ENCODE results near the gene ARID5A. TPM values are rescaled to one million over a fixed set of nuclear protein-coding genes. Genes with fewer than 3 reads are reported as not detected.

The ARID5A gene
- total RNA-seq, 1 donor from 2014 or later, result 233 TPM

- Mint-ChIP-seq H3K4me1 (ENCODE audit: low read depth) (peaks cover 54% of the 10 kb centered on the region), H3K27me3 (ENCODE audit: insufficient read depth) (no peaks in the 10 kb centered on the region), H3K4me3 (peak overlapping the region; percentile 42), H3K9me3 (no peaks in the 10 kb centered on the region), H3K27ac (peak overlapping the region; percentile 82), H3K36me3 (ENCODE audit: low read depth) (peaks cover 4% of the 10 kb centered on the region)
- DNase-seq (ENCODE audit: low spot score), result no peak
- intact Hi-C loops (cut with micrococcal nuclease), result no loop called here
These were observed 34.4 kb upstream of the ARID5A start for GRCh38 chr2:96501886-96502810.

GRCh38 chr2:96502891-96503636 is 33.5 kb upstream of the ARID5A start:
- H3K27ac Mint-ChIP-seq, result no peak overlapping the region
- H3K9me3 Mint-ChIP-seq, result no peaks in the 10 kb centered on the region
- H3K36me3 Mint-ChIP-seq (ENCODE audit: low read depth), result peaks cover 4% of the 10 kb centered on the region
- peaks cover 60% of the 10 kb centered on the region for H3K4me1 Mint-ChIP-seq (ENCODE audit: low read depth)
- intact Hi-C loops (cut with micrococcal nuclease), result no loop called here
- H3K27me3 Mint-ChIP-seq (ENCODE audit: insufficient read depth), result no peaks in the 10 kb centered on the region
- DNase-seq (ENCODE audit: low spot score), result no peak
- no peak overlapping the region for H3K4me3 Mint-ChIP-seq

GRCh38 chr2:96503637-96504243 is 32.8 kb upstream of the ARID5A start:
- intact Hi-C loops (cut with micrococcal nuclease), result no loop called here
- Mint-ChIP-seq H3K36me3 (ENCODE audit: low read depth) (peaks cover 4% of the 10 kb centered on the region), H3K9me3 (no peaks in the 10 kb centered on the region), H3K27me3 (ENCODE audit: insufficient read depth) (no peaks in the 10 kb centered on the region), H3K4me1 (ENCODE audit: low read depth) (peaks cover 56% of the 10 kb centered on the region), H3K27ac (no peak overlapping the region), H3K4me3 (no peak overlapping the region)
- no peak for DNase-seq (ENCODE audit: low spot score)

GRCh38 chr2:96505231-96505889 is 31.2 kb upstream of the ARID5A start, which contains the start of gene NEURL3:
Gene NEURL3 (minus strand): TSS chr2:96505357. CDS start chr2:96505286, 71 bp downstream.
- Mint-ChIP-seq H3K36me3 (ENCODE audit: low read depth) (no peaks in the 10 kb centered on the region), H3K27ac (no peak within 1 kb of the TSS), H3K27me3 (ENCODE audit: insufficient read depth) (peaks cover 3% of the 10 kb centered on the region), H3K4me1 (ENCODE audit: low read depth) (peaks cover 59% of the 10 kb centered on the region), H3K9me3 (no peaks in the 10 kb centered on the region), H3K4me3 (peak within 1 kb of the TSS; percentile 8)
- intact Hi-C loops (cut with micrococcal nuclease), result loop anchor here (5.0 kb wide), 1 partner anchor 47 kb away; no protein-coding TSS in a partner anchor
- DNase-seq (ENCODE audit: low spot score), result no peak

GRCh38 chr2:96506016-96506906 is 30.3 kb upstream of the ARID5A start:
- peak overlapping the region; percentile 15 for H3K4me3 Mint-ChIP-seq
- no peak for DNase-seq (ENCODE audit: low spot score)
- H3K27ac Mint-ChIP-seq, result no peak overlapping the region
- intact Hi-C loops (cut with micrococcal nuclease), result loop anchor here (5.0 kb wide), 1 partner anchor 46 kb away; no protein-coding TSS in a partner anchor
- H3K4me1 Mint-ChIP-seq (ENCODE audit: low read depth), result peaks cover 64% of the 10 kb centered on the region
- H3K36me3 Mint-ChIP-seq (ENCODE audit: low read depth), result no peaks in the 10 kb centered on the region
- H3K9me3 Mint-ChIP-seq, result no peaks in the 10 kb centered on the region
- peaks cover 3% of the 10 kb centered on the region for H3K27me3 Mint-ChIP-seq (ENCODE audit: insufficient read depth)

GRCh38 chr2:96506907-96507240 is 29.7 kb upstream of the ARID5A start:
- intact Hi-C loops (cut with micrococcal nuclease), result loop anchor here (5.0 kb wide), 1 partner anchor 45 kb away; no protein-coding TSS in a partner anchor
- no peak for DNase-seq (ENCODE audit: low spot score)
- Mint-ChIP-seq H3K4me1 (ENCODE audit: low read depth) (peaks cover 61% of the 10 kb centered on the region), H3K27ac (no peak overlapping the region), H3K27me3 (ENCODE audit: insufficient read depth) (peaks cover 3% of the 10 kb centered on the region), H3K9me3 (no peaks in the 10 kb centered on the region), H3K36me3 (ENCODE audit: low read depth) (no peaks in the 10 kb centered on the region), H3K4me3 (peak overlapping the region; percentile 77)

- Mint-ChIP-seq H3K9me3 (no peaks in the 10 kb centered on the region), H3K36me3 (ENCODE audit: low read depth) (no peaks in the 10 kb centered on the region), H3K27me3 (ENCODE audit: insufficient read depth) (peaks cover 3% of the 10 kb centered on the region), H3K4me3 (peak overlapping the region; percentile 77), H3K27ac (no peak overlapping the region), H3K4me1 (ENCODE audit: low read depth) (peaks cover 57% of the 10 kb centered on the region)
- intact Hi-C loops (cut with micrococcal nuclease), result loop anchor here (1.0 to 5.0 kb wide), 9 partner anchors 13 to 203 kb away; partner anchors contain the start of genes ARID5A and SNRNP200
- DNase-seq (ENCODE audit: low spot score), result peak; percentile 82
These were observed 28.5 kb upstream of the ARID5A start for GRCh38 chr2:96507957-96508520.

GRCh38 chr2:96508521-96509113 is 27.9 kb upstream of the ARID5A start:
- intact Hi-C loops (cut with micrococcal nuclease), result loop anchor here (1.0 to 5.0 kb wide), 10 partner anchors 13 to 203 kb away; partner anchors contain the start of genes ARID5A and SNRNP200
- H3K27me3 Mint-ChIP-seq (ENCODE audit: insufficient read depth), result peaks cover 3% of the 10 kb centered on the region
- H3K9me3 Mint-ChIP-seq, result no peaks in the 10 kb centered on the region
- peak overlapping the region; percentile 26 for H3K4me3 Mint-ChIP-seq
- DNase-seq (ENCODE audit: low spot score), result no peak
- H3K36me3 Mint-ChIP-seq (ENCODE audit: low read depth), result no peaks in the 10 kb centered on the region
- peaks cover 57% of the 10 kb centered on the region for H3K4me1 Mint-ChIP-seq (ENCODE audit: low read depth)
- no peak overlapping the region for H3K27ac Mint-ChIP-seq

- H3K36me3 Mint-ChIP-seq (ENCODE audit: low read depth), result no peaks in the 10 kb centered on the region
- peaks cover 57% of the 10 kb centered on the region for H3K4me1 Mint-ChIP-seq (ENCODE audit: low read depth)
- no peak overlapping the region for H3K27ac Mint-ChIP-seq
- H3K27me3 Mint-ChIP-seq (ENCODE audit: insufficient read depth), result peaks cover 3% of the 10 kb centered on the region
- intact Hi-C loops (cut with micrococcal nuclease), result loop anchor here (1.0 to 5.0 kb wide), 3 partner anchors 15 to 43 kb away; partner anchors contain the start of gene ARID5A
- peak; percentile 46 for DNase-seq (ENCODE audit: low spot score)
- peak overlapping the region; percentile 26 for H3K4me3 Mint-ChIP-seq
- no peaks in the 10 kb centered on the region for H3K9me3 Mint-ChIP-seq
These were observed 27.3 kb upstream of the ARID5A start for GRCh38 chr2:96509114-96509846.

GRCh38 chr2:96509847-96510230 is 26.7 kb upstream of the ARID5A start:
- DNase-seq (ENCODE audit: low spot score), result no peak
- intact Hi-C loops (cut with micrococcal nuclease), result loop anchor here (1.0 to 5.0 kb wide), 3 partner anchors 14 to 42 kb away; partner anchors contain the start of gene ARID5A
- no peaks in the 10 kb centered on the region for H3K9me3 Mint-ChIP-seq
- no peak overlapping the region for H3K4me3 Mint-ChIP-seq
- peaks cover 56% of the 10 kb centered on the region for H3K4me1 Mint-ChIP-seq (ENCODE audit: low read depth)
- H3K27me3 Mint-ChIP-seq (ENCODE audit: insufficient read depth), result peaks cover 3% of the 10 kb centered on the region
- H3K27ac Mint-ChIP-seq, result no peak overlapping the region
- no peaks in the 10 kb centered on the region for H3K36me3 Mint-ChIP-seq (ENCODE audit: low read depth)
